Endodermal cell (in vitro differentiated cells): ENCODE data around the gene BANF1. TPM values are rescaled to one million over a fixed set of nuclear protein-coding genes. Genes with fewer than 3 reads are reported as not detected.

ENCODE experiments used
- DNase-seq: peaks from one replicate; pipeline ENCODE4 v3.0.0-alpha.2; 2017
- H3K27ac ChIP-seq: 2 replicates; pipeline ENCODE4 v1.5.1; 2013; ENCODE audit warnings: mild to moderate bottlenecking, low read depth, low read length, moderate library complexity
- H3K27me3 ChIP-seq: 2 replicates; pipeline ENCODE4 v1.6.1; 2013; ENCODE audit warnings: mild to moderate bottlenecking, low read length, moderate library complexity; ENCODE audit not compliant: insufficient read depth, control insufficient read depth, poor library complexity, severe bottlenecking
- H3K36me3 ChIP-seq: 2 replicates; pipeline ENCODE4 v1.7.0; 2013; ENCODE audit warnings: mild to moderate bottlenecking, low read length, moderate library complexity; ENCODE audit not compliant: control insufficient read depth, insufficient read depth
- H3K4me1 ChIP-seq: one replicate; pipeline ENCODE4 v1.7.0; 2013; ENCODE audit warnings: low read length; ENCODE audit not compliant: control insufficient read depth, insufficient read depth
- H3K4me3 ChIP-seq: 2 replicates; pipeline ENCODE4 v1.5.1; 2013; ENCODE audit warnings: mild to moderate bottlenecking, low read length, moderate library complexity
- H3K9ac ChIP-seq: 2 replicates; pipeline ENCODE4 v1.6.1; 2013; ENCODE audit warnings: mild to moderate bottlenecking, low read length, moderate library complexity; ENCODE audit not compliant: poor library complexity, severe bottlenecking; ENCODE audit errors: extremely low read depth
- H3K9me3 ChIP-seq: 2 replicates; pipeline ENCODE4 v1.6.1; 2013; ENCODE audit warnings: mild to moderate bottlenecking, low read length, moderate library complexity; ENCODE audit not compliant: control insufficient read depth
- H3K27ac Mint-ChIP-seq: 2 replicates; pipeline ENCODE4 v1.8.0; 2020; ENCODE audit warnings: mixed read lengths
- H3K27me3 Mint-ChIP-seq: 2 replicates; pipeline ENCODE4 v1.8.0; 2021; ENCODE audit warnings: mild to moderate bottlenecking, mixed read lengths; ENCODE audit not compliant: insufficient read depth
- H3K36me3 Mint-ChIP-seq: 2 replicates; pipeline ENCODE4 v1.8.0; 2020; ENCODE audit warnings: low read depth, mixed read lengths
- H3K4me1 Mint-ChIP-seq: 2 replicates; pipeline ENCODE4 v1.8.0; 2020; ENCODE audit warnings: mixed read lengths
- H3K4me3 Mint-ChIP-seq: 2 replicates; pipeline ENCODE4 v1.8.0; 2020; ENCODE audit warnings: mild to moderate bottlenecking, moderate library complexity, mixed read lengths
- H3K9me3 Mint-ChIP-seq: 2 replicates; pipeline ENCODE4 v1.8.0; 2020; ENCODE audit warnings: mild to moderate bottlenecking, mixed read lengths
- WGBS, 2 experiments: methylation state at CpG; one replicate each; pipeline versions ENCODE4 v1.1.5 to v1.1.7; 2013; ENCODE audit warnings: missing lambda C conversion rate in 2 of 2, mixed read lengths in 1 of 2; ENCODE audit not compliant: insufficient coverage in 1 of 2, insufficient read length in 1 of 2; 5-methylcytosine and 5-hydroxymethylcytosine counted together
- total RNA-seq, 2 donors: library from RNA; stranded (reverse); fragmentation: NEBNext Ultra II Directional in 1 of 2; extraction: Animal tissue kit (Norgen Biotek cat#: 25700) in 1 of 2; gene quantifications; 2 replicates in 1 of 2; 3 replicates in 1 of 2; pipeline ENCODE4 v1.2.1, GENCODE V29; 2021
- TF ChIP-seq, protein P1 (sequence below): fragments of 200-600 bp; sonication (generic); conservative IDR thresholded peaks from 2 replicates; pipeline ENCODE4 v1.5.0; 2021; ENCODE audit warnings: antibody characterized with exemption, mild to moderate bottlenecking

The BANF1 gene
- total RNA-seq, 2 donors from 2014 or later = 348 to 409 TPM

DNA sequence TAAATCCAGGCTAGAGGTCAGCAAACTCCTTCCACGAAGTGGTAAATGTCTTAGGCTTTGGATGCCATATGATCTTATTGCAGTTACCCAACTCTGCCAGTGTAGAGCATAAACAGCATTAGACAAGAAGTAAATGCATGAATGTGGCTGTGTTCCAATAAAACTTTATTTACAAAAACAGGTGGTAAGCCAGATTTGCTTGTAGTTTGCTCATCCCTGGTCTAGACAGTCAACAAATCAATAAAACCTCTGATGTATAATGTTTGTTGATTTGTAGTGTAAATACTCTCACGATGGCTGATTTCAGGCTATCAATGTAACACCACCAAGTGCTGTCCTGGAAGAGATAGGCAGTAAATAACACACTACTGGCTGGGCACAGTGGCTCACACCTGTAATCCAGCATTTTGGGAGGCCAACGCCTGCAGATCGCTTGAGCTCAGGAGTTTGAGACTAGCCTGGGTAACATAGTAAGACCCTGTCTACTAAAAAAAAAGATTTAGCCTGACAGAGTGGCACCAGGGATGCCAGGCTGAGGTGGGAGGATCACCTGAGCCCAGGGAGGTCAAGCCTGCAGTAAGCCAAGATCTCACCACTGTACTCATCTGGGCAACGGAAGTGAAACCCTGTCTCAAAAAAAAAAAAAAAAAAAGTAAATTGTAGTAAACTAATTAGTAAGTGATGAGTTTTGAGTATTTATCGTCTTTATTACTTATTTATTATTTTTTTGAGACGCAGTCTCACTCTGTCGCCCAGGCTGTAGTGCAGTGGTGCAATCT, 30.8 kb downstream of the BANF1 start:
- Mint-ChIP-seq H3K27me3 (peaks cover 24% of the 10 kb centered on the region), H3K4me1 (no peaks in the 10 kb centered on the region), H3K4me3 (no peak overlapping the region), H3K27ac (no peak overlapping the region), H3K36me3 (no peaks in the 10 kb centered on the region), H3K9me3 (peaks cover 18% of the 10 kb centered on the region)
- no peak overlapping the region for H3K27ac ChIP-seq
- WGBS, 2 experiments = 83 to 91% methylated on average over 4 to 7 of the region's 8 CpGs
- H3K9ac ChIP-seq = no peak overlapping the region
- no peaks in the 10 kb centered on the region for H3K4me1 ChIP-seq
- TF ChIP-seq, protein P1, sequence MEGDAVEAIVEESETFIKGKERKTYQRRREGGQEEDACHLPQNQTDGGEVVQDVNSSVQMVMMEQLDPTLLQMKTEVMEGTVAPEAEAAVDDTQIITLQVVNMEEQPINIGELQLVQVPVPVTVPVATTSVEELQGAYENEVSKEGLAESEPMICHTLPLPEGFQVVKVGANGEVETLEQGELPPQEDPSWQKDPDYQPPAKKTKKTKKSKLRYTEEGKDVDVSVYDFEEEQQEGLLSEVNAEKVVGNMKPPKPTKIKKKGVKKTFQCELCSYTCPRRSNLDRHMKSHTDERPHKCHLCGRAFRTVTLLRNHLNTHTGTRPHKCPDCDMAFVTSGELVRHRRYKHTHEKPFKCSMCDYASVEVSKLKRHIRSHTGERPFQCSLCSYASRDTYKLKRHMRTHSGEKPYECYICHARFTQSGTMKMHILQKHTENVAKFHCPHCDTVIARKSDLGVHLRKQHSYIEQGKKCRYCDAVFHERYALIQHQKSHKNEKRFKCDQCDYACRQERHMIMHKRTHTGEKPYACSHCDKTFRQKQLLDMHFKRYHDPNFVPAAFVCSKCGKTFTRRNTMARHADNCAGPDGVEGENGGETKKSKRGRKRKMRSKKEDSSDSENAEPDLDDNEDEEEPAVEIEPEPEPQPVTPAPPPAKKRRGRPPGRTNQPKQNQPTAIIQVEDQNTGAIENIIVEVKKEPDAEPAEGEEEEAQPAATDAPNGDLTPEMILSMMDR = no peak
- H3K9me3 ChIP-seq = no peaks in the 10 kb centered on the region
- no peak for DNase-seq
- H3K4me3 ChIP-seq = no peak overlapping the region
- H3K36me3 ChIP-seq = no peaks in the 10 kb centered on the region
- H3K27me3 ChIP-seq = no peaks in the 10 kb centered on the region

DNA sequence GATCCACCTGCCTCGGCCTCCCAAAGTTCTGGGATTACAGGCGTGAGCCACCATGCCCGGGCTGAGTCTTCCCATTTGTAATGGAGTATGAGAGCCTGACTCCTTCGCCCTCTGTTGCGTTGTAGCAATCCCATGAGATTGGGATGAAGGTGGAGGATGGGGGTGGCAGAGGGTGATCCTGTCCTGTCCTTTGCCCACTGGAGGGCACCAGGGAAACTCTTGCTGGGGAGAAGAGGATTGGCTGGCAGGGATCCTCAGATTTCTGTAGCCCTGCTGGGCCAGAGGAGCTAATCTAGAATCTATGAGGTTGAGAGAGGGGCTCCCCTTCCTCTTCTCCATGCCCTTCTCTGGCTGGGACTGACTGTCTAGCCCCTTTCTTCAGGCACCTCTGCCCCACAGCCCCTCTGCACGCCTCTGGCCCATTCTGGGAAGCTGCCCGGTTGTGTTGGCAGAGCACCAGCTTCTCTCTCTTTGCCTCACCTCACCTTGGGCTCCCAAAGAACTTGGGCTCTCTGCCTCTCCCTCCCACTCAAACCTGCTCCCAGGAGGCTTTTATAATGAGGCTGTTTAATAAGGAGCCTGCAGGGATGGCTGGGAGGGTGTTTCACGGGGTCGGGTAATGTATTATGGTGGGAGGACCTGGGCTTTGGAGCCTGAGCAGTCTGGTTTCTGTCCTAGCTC, 33.5 kb downstream of the BANF1 start:
- H3K36me3 Mint-ChIP-seq = no peaks in the 10 kb centered on the region
- Histone ChIP-seq H3K9ac (no peak overlapping the region), H3K27ac (no peak overlapping the region), H3K27me3 (no peaks in the 10 kb centered on the region), H3K4me1 (no peaks in the 10 kb centered on the region), H3K4me3 (no peak overlapping the region), H3K9me3 (no peaks in the 10 kb centered on the region), H3K36me3 (no peaks in the 10 kb centered on the region)
- H3K4me1 Mint-ChIP-seq = no peaks in the 10 kb centered on the region
- H3K9me3 Mint-ChIP-seq = peaks cover 18% of the 10 kb centered on the region
- DNase-seq = no peak
- H3K27me3 Mint-ChIP-seq = peaks cover 20% of the 10 kb centered on the region
- 71 to 86% methylated on average over 3 to 9 of the region's 9 CpGs for WGBS, 2 experiments
- TF ChIP-seq, protein P1 = no peak
- no peak overlapping the region for H3K4me3 Mint-ChIP-seq
- H3K27ac Mint-ChIP-seq = no peak overlapping the region

DNA sequence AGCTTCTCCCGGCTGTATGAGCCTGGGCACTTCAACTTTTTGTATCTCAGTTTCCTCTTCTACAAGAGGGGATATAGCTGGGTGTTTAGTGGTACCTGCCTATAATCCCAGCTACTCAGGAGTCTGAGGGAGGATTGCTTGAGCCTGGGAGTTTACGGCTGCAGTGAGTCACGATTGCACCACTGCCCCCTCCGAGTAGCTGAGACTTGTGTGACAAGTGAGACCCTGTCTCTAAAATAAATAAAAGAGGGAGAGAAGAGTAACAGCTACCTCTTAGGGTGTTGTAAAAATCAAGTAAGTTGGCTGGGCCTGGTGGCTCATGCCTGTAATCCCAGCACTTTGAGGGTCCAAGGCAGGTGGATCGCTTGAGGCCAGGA, 34.0 kb downstream of the BANF1 start:
- H3K27me3 Mint-ChIP-seq = peaks cover 19% of the 10 kb centered on the region
- no peaks in the 10 kb centered on the region for H3K4me1 ChIP-seq
- H3K4me1 Mint-ChIP-seq = no peaks in the 10 kb centered on the region
- no peaks in the 10 kb centered on the region for H3K27me3 ChIP-seq
- H3K36me3 ChIP-seq = no peaks in the 10 kb centered on the region
- H3K9ac ChIP-seq = no peak overlapping the region
- no peak overlapping the region for H3K27ac Mint-ChIP-seq
- DNase-seq = no peak
- TF ChIP-seq, protein P1 = no peak
- H3K9me3 Mint-ChIP-seq = peaks cover 18% of the 10 kb centered on the region
- 87 to 92% methylated on average over 4 to 5 of the region's 5 CpGs for WGBS, 2 experiments
- H3K9me3 ChIP-seq = no peaks in the 10 kb centered on the region
- no peak overlapping the region for H3K27ac ChIP-seq
- no peak overlapping the region for H3K4me3 Mint-ChIP-seq
- H3K4me3 ChIP-seq = no peak overlapping the region
- no peaks in the 10 kb centered on the region for H3K36me3 Mint-ChIP-seq
